ENCODE measurements around the gene RAB11FIP3.

GRCh38 chr16:529012-529575, 103.6 kb downstream of the RAB11FIP3 start:
- no peak for TF ChIP-seq CTCF (conservative IDR thresholded peaks at IDR 0.05)
- no peak for TF ChIP-seq ZFX (IDR thresholded peaks at IDR 0.05)

All from C4-2B (cell line).